ENCODE data around the gene NPAS2.

NPAS2 gene

DNA sequence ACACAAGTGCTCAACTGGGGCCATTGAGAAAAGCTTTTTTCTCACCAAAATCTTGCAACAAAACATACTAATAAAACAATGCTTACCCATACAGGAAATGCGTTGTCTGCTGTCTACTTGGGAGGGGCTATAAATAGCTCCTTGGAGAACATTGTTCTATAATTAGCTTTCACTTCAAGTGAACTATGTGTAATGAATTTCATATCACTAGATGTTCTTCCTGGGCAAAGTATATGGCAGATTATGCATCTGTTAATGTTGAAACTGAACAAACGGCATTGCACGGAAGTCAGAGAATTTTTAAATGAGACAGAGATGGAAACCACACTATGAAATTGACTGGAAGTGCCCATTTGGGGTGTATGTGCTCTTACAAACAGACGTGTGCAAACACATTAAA, 6.4 kb upstream of the NPAS2 start:
- DNase-seq (ENCODE audit: low spot score), result no peak
- Histone ChIP-seq H3K4me3 (no peak overlapping the region), H3K27ac (no peak overlapping the region)
- TF ChIP-seq, protein P1, sequence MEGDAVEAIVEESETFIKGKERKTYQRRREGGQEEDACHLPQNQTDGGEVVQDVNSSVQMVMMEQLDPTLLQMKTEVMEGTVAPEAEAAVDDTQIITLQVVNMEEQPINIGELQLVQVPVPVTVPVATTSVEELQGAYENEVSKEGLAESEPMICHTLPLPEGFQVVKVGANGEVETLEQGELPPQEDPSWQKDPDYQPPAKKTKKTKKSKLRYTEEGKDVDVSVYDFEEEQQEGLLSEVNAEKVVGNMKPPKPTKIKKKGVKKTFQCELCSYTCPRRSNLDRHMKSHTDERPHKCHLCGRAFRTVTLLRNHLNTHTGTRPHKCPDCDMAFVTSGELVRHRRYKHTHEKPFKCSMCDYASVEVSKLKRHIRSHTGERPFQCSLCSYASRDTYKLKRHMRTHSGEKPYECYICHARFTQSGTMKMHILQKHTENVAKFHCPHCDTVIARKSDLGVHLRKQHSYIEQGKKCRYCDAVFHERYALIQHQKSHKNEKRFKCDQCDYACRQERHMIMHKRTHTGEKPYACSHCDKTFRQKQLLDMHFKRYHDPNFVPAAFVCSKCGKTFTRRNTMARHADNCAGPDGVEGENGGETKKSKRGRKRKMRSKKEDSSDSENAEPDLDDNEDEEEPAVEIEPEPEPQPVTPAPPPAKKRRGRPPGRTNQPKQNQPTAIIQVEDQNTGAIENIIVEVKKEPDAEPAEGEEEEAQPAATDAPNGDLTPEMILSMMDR (IDR thresholded peaks at IDR 0.05), result no peak

DNA sequence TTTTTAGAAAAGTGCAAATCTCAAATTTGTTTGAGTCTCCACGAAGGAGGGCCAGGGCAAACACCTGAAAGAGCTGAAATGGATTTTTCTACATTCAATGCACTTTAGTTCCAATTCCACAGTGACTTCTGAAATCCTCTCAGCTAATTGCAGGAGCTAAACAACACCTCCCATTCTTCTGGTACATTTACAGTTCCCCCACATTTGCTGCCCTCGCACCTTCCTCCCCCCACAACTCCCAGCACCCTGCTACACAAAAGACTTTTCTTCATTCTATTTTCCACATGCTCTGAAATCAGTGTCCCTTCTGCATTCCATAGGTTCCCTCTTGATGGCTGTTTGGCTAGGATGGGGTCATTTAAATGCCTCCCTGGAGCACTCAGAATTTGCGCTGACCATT, 5.9 kb upstream of the NPAS2 start:
- no peak overlapping the region for H3K4me3 ChIP-seq
- TF ChIP-seq, protein P1 (IDR thresholded peaks at IDR 0.05), result no peak
- no peak overlapping the region for H3K27ac ChIP-seq
- no peak for DNase-seq (ENCODE audit: low spot score)

DNA sequence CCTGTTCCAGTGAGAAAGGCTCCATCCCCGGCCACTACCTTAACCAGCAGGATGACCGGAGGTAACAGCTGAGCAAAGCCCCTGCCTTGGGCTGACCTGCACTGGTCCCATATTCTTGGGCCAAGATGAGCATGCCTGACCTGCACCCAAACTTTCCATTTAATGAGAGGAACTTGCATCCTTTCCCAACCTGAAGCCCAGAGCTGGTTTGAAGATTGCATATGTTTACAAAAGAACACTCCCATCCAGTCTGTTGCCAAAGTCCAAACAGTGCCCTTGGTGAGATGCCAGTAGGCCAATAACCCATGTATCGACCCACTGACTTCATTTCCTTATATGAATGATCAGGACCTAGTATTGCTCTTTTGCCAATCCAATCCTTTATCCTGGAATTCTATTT, 5.5 kb upstream of the NPAS2 start:
- Histone ChIP-seq H3K4me3 (no peak overlapping the region), H3K27ac (no peak overlapping the region)
- DNase-seq (ENCODE audit: low spot score), result no peak
- TF ChIP-seq, protein P1 (IDR thresholded peaks at IDR 0.05), result no peak

DNA sequence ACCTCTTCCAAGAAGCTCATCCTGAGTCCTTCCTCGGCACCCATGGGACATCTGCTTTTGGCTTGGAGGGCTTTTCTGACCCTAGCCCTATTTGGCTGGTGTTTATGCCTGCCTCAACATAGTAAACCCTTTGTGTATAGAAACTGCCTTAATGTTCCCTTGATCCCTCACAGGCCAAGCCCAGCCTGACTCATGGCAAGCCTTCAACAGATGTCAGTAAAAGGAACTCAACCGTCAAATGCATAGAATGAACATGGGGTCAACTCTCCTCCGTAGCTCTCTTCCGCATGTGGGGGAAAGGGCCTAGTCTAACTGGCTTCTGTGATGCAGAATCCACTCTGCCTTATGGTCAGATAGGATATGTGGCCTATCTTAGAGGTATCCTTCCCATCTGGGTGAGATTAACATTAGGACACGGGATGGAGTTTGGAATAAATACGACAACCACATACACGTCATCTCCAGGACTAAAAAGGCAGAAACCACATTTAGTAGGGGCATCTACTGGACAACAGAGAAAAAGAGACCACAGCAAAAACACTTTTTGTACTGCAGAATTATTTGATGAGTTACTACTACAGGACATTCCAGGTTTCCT, 2.5 kb upstream of the NPAS2 start:
- no peak for DNase-seq (ENCODE audit: low spot score)
- Histone ChIP-seq H3K4me3 (no peak overlapping the region), H3K27ac (no peak overlapping the region)
- TF ChIP-seq, protein P1 (IDR thresholded peaks at IDR 0.05), result no peak

DNA sequence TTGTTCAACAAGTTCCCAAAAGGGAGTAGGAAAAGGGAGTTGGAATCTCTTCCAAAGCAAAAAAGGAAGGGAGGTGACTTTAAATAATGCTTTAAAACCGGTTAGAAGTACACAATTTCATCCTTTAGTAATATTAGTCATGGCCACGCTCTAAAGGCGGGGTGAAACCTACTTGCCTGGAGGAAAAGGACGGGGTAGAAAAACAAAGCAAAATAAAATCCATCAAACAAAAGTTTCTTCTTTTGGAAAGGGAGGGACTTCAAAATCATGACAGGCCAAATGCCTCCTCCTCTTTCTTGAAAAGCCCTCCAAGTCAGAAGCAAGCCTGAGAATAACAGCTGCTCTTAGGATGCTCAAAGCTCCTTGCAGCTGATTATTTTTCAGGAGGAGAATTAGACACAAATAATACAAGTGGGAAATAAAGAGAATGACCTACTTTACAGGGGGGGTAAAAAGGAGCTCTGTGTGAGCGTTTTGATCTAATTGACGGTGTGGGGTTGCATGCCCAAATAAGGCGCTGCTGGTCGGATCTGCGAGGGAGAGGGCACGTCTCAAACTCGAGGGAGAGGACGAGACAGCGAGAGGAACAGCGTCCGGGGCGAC, 1.8 kb upstream of the NPAS2 start:
- no peak for DNase-seq (ENCODE audit: low spot score)
- Histone ChIP-seq H3K27ac (peak overlapping the region; percentile 94 to 96), H3K4me3 (peak overlapping the region; percentile 90)
- TF ChIP-seq, protein P1 (IDR thresholded peaks at IDR 0.05), result no peak

DNA sequence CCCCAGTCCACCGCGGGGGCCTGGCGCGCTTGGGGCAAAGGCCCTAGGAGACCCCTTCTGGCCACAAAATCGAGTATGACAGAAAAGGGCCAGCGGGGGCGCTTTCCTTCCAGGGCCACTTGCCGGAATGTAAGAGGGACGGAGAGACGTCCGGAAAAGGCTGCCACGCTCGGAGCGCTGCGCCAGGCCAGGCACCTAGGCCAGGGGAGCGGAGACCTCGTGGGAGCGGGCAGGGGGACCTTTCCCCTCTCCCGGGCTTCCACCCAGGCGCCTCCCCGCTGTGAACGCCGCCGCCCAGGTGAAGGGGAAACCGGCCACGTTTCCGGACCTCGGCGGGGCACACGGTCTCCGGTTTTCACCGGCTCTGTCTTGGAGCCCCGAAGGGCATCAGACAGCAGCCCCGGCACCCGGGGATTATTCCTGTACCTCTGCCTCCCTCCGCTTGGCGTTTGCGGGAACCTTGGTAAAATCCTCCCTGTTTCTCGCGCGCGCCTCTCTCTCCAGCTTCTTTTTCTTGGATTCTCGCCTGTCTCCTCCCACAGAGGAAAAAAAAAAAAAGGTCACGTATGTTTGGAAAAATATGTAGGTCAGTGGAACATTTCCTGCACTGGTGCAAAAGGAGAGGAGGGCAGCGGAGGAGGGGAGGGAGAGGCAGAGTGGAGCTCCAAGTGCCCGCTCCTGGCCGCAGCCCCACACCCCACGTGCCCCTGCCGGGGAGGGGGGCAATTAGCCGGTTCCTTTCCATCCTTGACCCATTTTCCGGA, 1.2 kb upstream of the NPAS2 start:
- TF ChIP-seq, protein P1 (IDR thresholded peaks at IDR 0.05), result no peak
- peak; percentile 86 for DNase-seq (ENCODE audit: low spot score)

DNA sequence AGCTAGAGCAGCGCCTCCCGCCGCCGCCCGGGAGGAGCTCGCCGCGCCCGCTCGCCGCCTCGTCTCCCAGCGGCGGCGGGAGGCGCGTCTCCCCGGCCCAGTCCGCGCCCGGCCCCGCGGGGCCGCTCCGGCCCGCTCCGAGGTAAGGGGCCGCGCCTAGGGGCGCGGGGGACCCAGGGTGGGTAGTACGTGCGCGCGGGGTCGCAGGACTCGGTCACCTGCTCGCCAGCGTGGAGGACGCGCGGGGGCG, 259 bp downstream of the NPAS2 start:
- Histone ChIP-seq H3K27ac (peak overlapping the region; percentile 0 to 94), H3K4me3 (peak overlapping the region; percentile 90)
- DNase-seq (ENCODE audit: low spot score), result no peak
- TF ChIP-seq, protein P1 (IDR thresholded peaks at IDR 0.05), result no peak

More for the DNA sequence above, 1.2 kb upstream of the NPAS2 start:
- Histone ChIP-seq H3K27ac (peak overlapping the region; percentile 94 to 96), H3K4me3 (peak overlapping the region; percentile 90)
